Activated T-cell treated with anti-CD3 and anti-CD28 coated beads, Interleukin-2, amount 50 U/mL, for 4 hours (primary cell): Measurements from ENCODE around the gene SMIM27. TPM values are rescaled to one million over a fixed set of nuclear protein-coding genes. Genes with fewer than 3 reads are reported as not detected.
"Not testable (repeated sequence)": the region's sequence is repeated elsewhere in the genome, so short reads cannot be mapped to it uniquely, and the experiment has no call there.

ENCODE experiments used
- ATAC-seq, 2 donors: fragments of 200-7000 bp; cut with Tn5 transposase; one replicate each; pipeline ENCODE4 v1.10.0; 2021
- DNase-seq: peaks from one replicate; pipeline ENCODE4 v3.0.0-alpha.2; 2020
- H3K27me3 Mint-ChIP-seq: one replicate; pipeline ENCODE4 v1.8.0; 2021; ENCODE audit warnings: low read depth, mixed read lengths
- H3K36me3 Mint-ChIP-seq: one replicate; pipeline ENCODE4 v1.8.0; 2022; ENCODE audit warnings: mixed read lengths; ENCODE audit not compliant: insufficient read depth
- H3K4me1 Mint-ChIP-seq: one replicate; pipeline ENCODE4 v1.8.0; 2021; ENCODE audit warnings: low read depth, mixed read lengths
- H3K4me3 Mint-ChIP-seq: one replicate; pipeline ENCODE4 v1.8.0; 2021; ENCODE audit warnings: mild to moderate bottlenecking, moderate library complexity, mixed read lengths
- H3K9me3 Mint-ChIP-seq: one replicate; pipeline ENCODE4 v1.8.0; 2021; ENCODE audit warnings: mixed read lengths
- total RNA-seq, 3 donors: library from RNA; stranded (reverse); gene quantifications; one replicate each; pipeline ENCODE4 v1.2.1, GENCODE V29; 2021

SMIM27 gene
- total RNA-seq, 3 donors from 2014 or later, result 8.0 to 9.7 (median 9.3) TPM

- DNase-seq, result no peak
- Mint-ChIP-seq H3K4me3 (no peak overlapping the region), H3K27me3 (peaks cover 24% of the 10 kb centered on the region), H3K9me3 (no peaks in the 10 kb centered on the region), H3K4me1 (no peaks in the 10 kb centered on the region), H3K36me3 (no peaks in the 10 kb centered on the region)
- no peak for ATAC-seq
These were observed 44.8 kb downstream of the SMIM27 start for GRCh38 chr9:32596936-32597335.

GRCh38 chr9:32599021-32599420, 46.9 kb downstream of the SMIM27 start:
- not testable (repeated sequence) for H3K9me3 Mint-ChIP-seq

More at GRCh38 chr9:32599021-32599420, 46.9 kb downstream of the SMIM27 start:
- H3K4me3 Mint-ChIP-seq, H3K4me1 Mint-ChIP-seq, DNase-seq, ATAC-seq, H3K36me3 Mint-ChIP-seq: not testable (repeated sequence)
- H3K27me3 Mint-ChIP-seq, result peaks cover 26% of the 10 kb centered on the region

Other genes with a start within 250 kb of the SMIM27 start
- 1 to 10 TPM; 5.5 to 6.3 (median 6.2) TPM for gene ACO1, start 167.7 kb upstream of the SMIM27 start, total RNA-seq
- 1 to 10 TPM; 2.5 to 4.1 (median 2.5) TPM for gene RIGI, start 26.1 kb upstream of the SMIM27 start, total RNA-seq
- gene TOPORS, start 259 bp downstream of the SMIM27 start, total RNA-seq, result 10 to 100 TPM; 12.9 to 15.0 (median 14.8) TPM
- 10 to 100 TPM; 61.7 to 65.5 (median 62.9) TPM for gene NDUFB6, start 20.8 kb downstream of the SMIM27 start, total RNA-seq
- gene TAF1L, start 83.3 kb downstream of the SMIM27 start, total RNA-seq, result under 1 TPM in 1 of 3 donors, not detected in 2; 0.05 TPM
- not detected for gene TMEM215, start 231.2 kb downstream of the SMIM27 start, total RNA-seq